ENCODE measurements around the gene MRPL55.

The MRPL55 gene

GRCh38 chr1:228100822-228101613, 8.1 kb downstream of the MRPL55 start:
- peak; percentile 34 for DNase-seq (ENCODE audit: low spot score)

- peak; percentile 15 for DNase-seq (ENCODE audit: low spot score)
Measured at GRCh38 chr1:228099331-228099732, 9.8 kb downstream of the MRPL55 start.

- peak; percentile 30 for DNase-seq (ENCODE audit: low spot score)
Measured at GRCh38 chr1:228098323-228098931, 10.7 kb downstream of the MRPL55 start.

- peak; percentile 20 for DNase-seq (ENCODE audit: low spot score)
Measured at GRCh38 chr1:228097333-228098081, 11.6 kb downstream of the MRPL55 start.

GRCh38 chr1:228096416-228097332, 12.4 kb downstream of the MRPL55 start:
- peak; percentile 21 for DNase-seq (ENCODE audit: low spot score)

GRCh38 chr1:228095938-228096337, 13.2 kb downstream of the MRPL55 start:
- DNase-seq (ENCODE audit: low spot score): peak; percentile 35

GRCh38 chr1:228095161-228095560, 13.9 kb downstream of the MRPL55 start:
- DNase-seq (ENCODE audit: low spot score): peak; percentile 25

GRCh38 chr1:228094432-228095016, 14.6 kb downstream of the MRPL55 start:
- DNase-seq (ENCODE audit: low spot score): peak; percentile 27

GRCh38 chr1:228093050-228093906, 15.8 kb downstream of the MRPL55 start:
- DNase-seq (ENCODE audit: low spot score): peak; percentile 30

GRCh38 chr1:228092342-228093049, 16.6 kb downstream of the MRPL55 start:
- no peak for DNase-seq (ENCODE audit: low spot score)

GRCh38 chr1:228091084-228091483, 18.0 kb downstream of the MRPL55 start:
- no peak for DNase-seq (ENCODE audit: low spot score)

- no peak for DNase-seq (ENCODE audit: low spot score)
Measured at GRCh38 chr1:228090613-228091081, 18.5 kb downstream of the MRPL55 start.

GRCh38 chr1:228089519-228090380, 19.3 kb downstream of the MRPL55 start:
- DNase-seq (ENCODE audit: low spot score): no peak

GRCh38 chr1:228088586-228089498, 20.3 kb downstream of the MRPL55 start:
- no peak for DNase-seq (ENCODE audit: low spot score)

GRCh38 chr1:228087771-228088251, 21.3 kb downstream of the MRPL55 start:
- no peak for DNase-seq (ENCODE audit: low spot score)

GRCh38 chr1:228085287-228085951, 23.7 kb downstream of the MRPL55 start:
- peak; percentile 67 for DNase-seq (ENCODE audit: low spot score)

- no peak for DNase-seq (ENCODE audit: low spot score)
Measured at GRCh38 chr1:228084797-228085196, 24.3 kb downstream of the MRPL55 start.

All from D341Med (cell line).